Breast epithelium (tissue), 3 donors: ENCODE measurements around the gene PDGFC.

Experiments used
- POLR2AphosphoS5 ChIP-seq, 3 donors: sonication (generic); formaldehyde crosslinking; IDR thresholded peaks; one replicate each; pipeline ENCODE4 v1.6.1; 2017; ENCODE audit warnings: antibody characterized with exemption in 3 of 3
- TF ChIP-seq, protein P1 (sequence below), 3 donors: fragments of 450-650 bp; IDR thresholded peaks; one replicate each; pipeline ENCODE4 v1.5.1; 2016 to 2017; ENCODE audit warnings: antibody characterized with exemption in 3 of 3, mild to moderate bottlenecking in 3 of 3, moderate library complexity in 3 of 3

DNA sequence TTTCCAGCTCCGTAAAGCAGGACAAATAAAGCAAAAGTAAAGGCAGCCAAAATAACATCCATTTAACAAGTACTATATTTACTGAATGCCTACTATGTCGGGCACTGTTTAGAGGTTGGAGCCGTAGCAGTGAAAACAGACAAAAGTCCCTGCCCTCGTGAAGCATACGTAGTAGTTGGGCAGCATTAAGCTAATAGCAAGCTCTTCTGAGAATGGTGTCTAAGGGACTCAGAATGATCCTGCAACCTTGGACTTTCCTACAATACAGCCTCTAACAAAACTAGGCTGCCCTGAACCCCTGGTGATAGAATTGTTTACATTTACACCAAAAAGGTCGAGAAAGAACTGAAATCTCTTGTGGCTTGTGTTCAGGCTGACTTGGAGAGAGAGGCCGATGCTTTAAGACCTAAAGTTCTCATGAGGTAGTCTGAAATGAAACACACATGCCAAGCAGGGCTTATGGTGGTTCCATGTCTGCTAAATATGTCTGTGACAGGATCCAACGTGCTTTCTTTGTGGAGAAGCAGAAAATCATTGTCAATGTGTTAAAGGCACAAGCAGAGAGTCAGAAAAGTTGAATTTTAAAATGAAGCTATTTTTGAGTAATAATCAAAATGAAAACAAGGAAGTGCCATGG is 898 bp upstream of the PDGFC start:
- TF ChIP-seq POLR2AphosphoS5 (IDR thresholded peaks at IDR 0.05), result no peak
- TF ChIP-seq, protein P1, sequence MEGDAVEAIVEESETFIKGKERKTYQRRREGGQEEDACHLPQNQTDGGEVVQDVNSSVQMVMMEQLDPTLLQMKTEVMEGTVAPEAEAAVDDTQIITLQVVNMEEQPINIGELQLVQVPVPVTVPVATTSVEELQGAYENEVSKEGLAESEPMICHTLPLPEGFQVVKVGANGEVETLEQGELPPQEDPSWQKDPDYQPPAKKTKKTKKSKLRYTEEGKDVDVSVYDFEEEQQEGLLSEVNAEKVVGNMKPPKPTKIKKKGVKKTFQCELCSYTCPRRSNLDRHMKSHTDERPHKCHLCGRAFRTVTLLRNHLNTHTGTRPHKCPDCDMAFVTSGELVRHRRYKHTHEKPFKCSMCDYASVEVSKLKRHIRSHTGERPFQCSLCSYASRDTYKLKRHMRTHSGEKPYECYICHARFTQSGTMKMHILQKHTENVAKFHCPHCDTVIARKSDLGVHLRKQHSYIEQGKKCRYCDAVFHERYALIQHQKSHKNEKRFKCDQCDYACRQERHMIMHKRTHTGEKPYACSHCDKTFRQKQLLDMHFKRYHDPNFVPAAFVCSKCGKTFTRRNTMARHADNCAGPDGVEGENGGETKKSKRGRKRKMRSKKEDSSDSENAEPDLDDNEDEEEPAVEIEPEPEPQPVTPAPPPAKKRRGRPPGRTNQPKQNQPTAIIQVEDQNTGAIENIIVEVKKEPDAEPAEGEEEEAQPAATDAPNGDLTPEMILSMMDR (IDR thresholded peaks at IDR 0.05), result no peak
